WI38 (cell line): ENCODE results near the gene HOOK1.

Experiments
- H3K4me3 ChIP-seq: 2 replicates; pipeline ENCODE4 v1.5.1; 2011; ENCODE audit warnings: low read depth, mild to moderate bottlenecking, control low read depth, low read length
- TF ChIP-seq, protein P1 (sequence below): IDR thresholded peaks from 2 replicates; pipeline ENCODE4 v1.5.1; 2012; ENCODE audit warnings: low read depth, mild to moderate bottlenecking, control low read depth, low read length

The HOOK1 gene

DNA sequence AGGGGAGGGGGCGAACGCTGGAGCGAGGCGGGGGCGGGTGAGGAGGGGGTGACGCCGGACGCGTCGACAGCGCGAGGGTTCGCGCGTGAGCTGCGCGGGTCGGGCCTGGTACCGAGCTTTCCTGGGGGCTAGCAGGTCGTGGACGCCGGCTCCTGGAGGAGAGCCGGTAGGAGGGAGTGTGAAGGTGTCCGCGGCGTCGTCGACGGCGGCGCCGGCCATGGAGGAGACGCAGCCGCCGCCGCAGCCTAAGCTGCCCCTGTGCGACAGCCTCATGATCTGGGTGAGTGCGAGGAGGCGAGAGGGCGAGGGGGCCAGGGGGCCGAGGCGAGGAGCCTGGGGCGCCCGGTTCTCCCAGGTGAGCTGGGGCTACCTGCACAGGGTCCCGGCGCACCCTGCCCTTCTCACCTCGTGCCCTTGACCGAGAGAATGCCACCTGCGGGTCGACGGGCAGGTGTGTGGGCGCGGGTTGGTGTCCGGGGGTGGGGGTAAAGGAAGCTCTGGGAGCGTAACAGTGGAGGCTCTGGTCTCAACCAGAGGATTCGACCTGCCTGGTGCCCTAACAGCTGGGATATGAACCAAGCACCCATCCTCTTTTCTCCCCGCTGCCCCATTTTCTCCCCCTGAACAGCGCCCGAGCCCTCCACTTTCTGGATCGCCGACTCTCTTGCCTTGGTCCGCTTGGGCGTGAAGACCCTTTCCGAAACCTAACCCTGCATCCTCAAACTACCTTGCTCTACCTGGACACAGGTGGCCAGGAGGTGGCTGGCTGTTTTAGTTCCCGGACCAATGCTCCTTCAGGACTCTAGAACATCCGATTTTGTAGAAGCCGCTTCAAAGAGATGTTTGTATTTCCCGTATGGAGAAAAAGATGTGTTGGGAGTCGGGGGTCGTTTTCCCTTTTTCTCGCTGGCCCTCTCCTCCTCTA, at the start of gene HOOK1:
Gene HOOK1, plus strand, starts transcription at position 49 of the 925 bp plus-strand sequence. Its CDS starts 169 bp downstream, at position 218.
- TF ChIP-seq, protein P1, sequence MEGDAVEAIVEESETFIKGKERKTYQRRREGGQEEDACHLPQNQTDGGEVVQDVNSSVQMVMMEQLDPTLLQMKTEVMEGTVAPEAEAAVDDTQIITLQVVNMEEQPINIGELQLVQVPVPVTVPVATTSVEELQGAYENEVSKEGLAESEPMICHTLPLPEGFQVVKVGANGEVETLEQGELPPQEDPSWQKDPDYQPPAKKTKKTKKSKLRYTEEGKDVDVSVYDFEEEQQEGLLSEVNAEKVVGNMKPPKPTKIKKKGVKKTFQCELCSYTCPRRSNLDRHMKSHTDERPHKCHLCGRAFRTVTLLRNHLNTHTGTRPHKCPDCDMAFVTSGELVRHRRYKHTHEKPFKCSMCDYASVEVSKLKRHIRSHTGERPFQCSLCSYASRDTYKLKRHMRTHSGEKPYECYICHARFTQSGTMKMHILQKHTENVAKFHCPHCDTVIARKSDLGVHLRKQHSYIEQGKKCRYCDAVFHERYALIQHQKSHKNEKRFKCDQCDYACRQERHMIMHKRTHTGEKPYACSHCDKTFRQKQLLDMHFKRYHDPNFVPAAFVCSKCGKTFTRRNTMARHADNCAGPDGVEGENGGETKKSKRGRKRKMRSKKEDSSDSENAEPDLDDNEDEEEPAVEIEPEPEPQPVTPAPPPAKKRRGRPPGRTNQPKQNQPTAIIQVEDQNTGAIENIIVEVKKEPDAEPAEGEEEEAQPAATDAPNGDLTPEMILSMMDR: no peak

DNA sequence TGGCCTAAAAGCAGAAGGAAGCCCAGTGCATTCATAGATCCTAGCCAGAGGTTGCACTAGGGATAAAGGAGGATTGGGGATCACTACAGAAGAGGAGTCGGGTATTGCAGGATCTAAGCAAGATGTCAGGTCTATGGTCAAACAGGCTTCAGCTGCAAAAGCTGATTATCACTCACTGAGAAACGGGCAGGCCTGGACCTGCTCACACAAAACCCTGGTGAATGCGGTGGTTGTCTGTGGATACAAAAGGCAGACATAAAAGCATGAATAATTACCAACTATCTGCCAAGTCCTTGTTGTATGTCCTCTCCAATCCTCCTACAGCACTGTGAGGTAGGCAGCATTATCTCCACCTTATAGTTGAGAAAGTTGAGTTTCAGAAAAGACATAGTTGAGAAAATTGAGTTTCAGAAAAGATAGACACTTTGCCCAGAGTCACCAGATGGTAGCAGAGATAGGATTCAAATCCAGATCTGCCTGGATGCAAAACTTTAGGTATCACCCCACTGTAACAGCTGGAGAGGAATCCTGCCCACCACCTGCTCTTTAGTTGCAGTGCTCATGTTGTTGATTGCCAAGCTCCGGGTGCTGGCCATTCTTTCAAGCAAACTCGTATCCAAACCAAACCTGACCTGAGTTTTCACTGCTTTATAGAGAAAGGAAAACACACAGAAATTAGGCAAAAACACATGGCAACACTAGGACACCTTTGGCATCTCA, 49.6 kb upstream of the HOOK1 start:
- no peak overlapping the region for H3K4me3 ChIP-seq
- TF ChIP-seq, protein P1: no peak

More for the DNA sequence above, at the start of gene HOOK1:
- no peak within 1 kb of the TSS for H3K4me3 ChIP-seq

DNA sequence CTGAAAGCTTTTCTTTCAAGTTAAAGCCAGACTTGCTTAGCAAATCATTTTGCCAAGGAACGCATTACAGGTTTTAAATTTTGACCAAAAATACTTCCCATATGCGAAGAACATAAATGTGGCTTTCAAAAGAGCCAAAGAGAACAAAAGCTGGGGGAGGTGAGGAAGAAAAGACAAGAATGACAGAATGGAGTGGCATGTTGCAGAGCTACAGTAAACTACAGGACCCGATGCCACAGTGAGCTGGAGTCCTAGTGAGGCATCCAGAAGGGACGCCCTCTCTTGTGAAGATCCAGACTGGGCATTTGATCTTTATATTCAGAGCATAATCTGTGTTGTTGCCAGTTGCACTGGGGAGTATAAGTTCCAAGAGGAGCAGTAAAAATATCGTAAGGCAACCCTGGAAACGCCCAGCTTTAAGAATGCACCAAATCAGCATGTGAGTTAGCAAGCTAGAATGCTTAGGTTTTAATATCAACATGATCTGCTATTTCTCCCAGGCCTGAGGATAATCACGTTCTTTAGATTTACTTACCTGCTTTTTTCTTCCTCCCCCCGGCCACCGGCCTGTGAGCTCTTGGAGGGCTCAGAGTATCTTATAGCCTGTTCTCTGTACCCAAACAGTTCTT, 48.4 kb upstream of the HOOK1 start:
- no peak overlapping the region for H3K4me3 ChIP-seq
- TF ChIP-seq, protein P1: no peak

DNA sequence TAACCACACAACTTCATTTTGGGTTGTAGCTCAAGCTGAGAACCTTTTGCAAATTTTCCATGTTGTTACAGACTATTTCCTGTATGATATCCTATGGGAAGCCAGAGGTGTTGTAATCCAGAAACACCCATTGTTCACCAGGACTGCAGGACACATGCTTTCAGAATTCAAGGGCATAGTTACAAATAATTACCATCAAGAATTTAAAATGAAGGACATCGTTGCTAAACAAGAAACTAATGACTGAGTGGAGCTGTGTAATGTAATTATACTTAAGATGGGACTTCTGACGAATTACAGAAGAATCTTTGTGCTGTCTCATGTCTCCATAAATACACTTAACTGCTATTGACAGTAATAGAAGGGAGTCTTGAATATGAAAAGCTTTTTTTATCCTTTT, 47.6 kb upstream of the HOOK1 start:
- no peak overlapping the region for H3K4me3 ChIP-seq
- TF ChIP-seq, protein P1: no peak

DNA sequence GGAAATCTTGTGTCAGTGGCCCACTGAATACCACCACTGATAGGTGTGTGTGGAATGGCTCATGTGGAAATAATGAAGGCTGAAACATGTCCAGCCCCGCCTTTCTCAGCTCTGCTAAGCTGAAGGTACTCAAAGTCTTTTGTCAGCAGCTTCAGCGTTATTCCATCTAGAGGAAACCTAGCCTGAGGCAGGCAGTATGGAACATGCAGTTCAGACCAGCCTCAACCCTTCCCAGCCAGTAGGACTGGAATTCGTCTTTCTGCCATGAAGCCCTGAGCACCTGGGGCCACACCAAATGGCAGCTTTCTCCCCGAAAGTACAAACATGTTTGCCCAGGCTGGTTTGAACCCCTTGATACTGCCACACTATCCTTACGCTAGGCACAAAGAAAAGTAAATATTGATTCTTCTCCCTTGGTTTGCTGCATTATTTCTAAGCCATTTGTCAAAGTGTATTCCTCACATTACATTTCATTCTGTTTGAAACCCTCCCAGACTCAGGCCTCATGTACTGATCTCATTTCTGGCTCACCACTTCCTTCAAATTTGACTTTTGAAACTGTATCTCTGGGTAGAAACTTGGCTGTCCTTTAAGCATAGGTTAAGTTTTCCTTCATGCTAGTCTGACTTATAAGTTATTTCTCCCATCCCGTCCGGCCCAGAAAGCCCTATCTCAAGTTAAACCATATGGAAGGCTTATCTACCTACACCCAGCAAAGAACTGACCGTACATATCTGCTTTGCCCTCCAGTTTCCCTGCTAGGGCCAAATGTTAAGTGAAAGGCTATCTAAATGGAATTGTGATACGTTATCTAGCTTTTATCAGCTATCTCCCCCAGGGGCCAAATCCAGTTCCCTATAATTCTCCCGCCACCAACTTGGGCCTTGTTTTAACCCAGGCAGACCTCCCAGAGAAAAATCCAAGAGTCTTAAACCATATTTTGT, 45.7 kb upstream of the HOOK1 start:
- no peak overlapping the region for H3K4me3 ChIP-seq
- TF ChIP-seq, protein P1: no peak

DNA sequence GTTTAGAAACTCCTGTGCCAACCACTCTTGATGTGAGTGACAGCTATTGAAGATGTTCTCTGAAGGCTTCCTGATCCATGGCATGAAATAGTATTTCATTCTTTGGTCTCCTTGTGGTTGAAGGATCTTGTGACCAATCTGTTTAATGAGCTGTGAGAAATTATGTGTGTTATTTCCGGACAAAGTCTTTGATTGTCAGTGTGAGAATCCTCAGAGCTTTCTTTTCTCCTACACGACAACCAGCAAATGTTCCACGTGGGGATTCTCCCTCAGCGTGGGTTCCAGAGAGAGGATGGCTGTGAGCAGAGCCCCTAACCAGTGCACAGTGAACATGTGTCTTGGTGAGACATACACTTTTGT, 45.0 kb upstream of the HOOK1 start:
- TF ChIP-seq, protein P1: no peak
- no peak overlapping the region for H3K4me3 ChIP-seq
